Spleen (tissue), 11 donors: ENCODE results near the gene LRRC26. TPM values are rescaled to one million over a fixed set of nuclear protein-coding genes. Genes with fewer than 3 reads are reported as not detected.
A peak's percentile ranks its signal among the peaks of the same experiment; 100 is the strongest.

Experiments
- DNase-seq: peaks from one replicate; pipeline ENCODE4 v3.0.0-alpha.2; 2020
- H3K27ac ChIP-seq, 8 donors: fragments of 200-600 bp; sonication (generic) in 7 of 8; 1 replicate in 4 of 8; 2 replicates in 4 of 8; pipeline versions ENCODE4 v1.5.0 to v1.8.0; 2016 to 2021; ENCODE audit warnings: inconsistent platforms in 4 of 8, mild to moderate bottlenecking in 4 of 8, moderate library complexity in 1 of 8
- H3K27me3 ChIP-seq, 7 donors: fragments of 200-600 bp; sonication (generic) in 6 of 7; replicated peaks in 1 of 7; 1 replicate in 4 of 7; 2 replicates in 3 of 7; pipeline versions ENCODE4 v1.5.0 to v1.8.0; 2016 to 2021; ENCODE audit warnings: inconsistent platforms in 3 of 7, mild to moderate bottlenecking in 1 of 7
- H3K36me3 ChIP-seq, 6 donors: fragments of 200-600 bp; sonication (generic) in 5 of 6; 1 replicate in 4 of 6; 2 replicates in 2 of 6; pipeline versions ENCODE4 v1.5.0 to v1.8.0; 2016 to 2021; ENCODE audit warnings: inconsistent platforms in 2 of 6
- H3K4me1 ChIP-seq, 6 donors: fragments of 200-600 bp; sonication (generic) in 5 of 6; 1 replicate in 3 of 6; 2 replicates in 3 of 6; pipeline versions ENCODE4 v1.5.0 to v1.8.0; 2016 to 2021; ENCODE audit warnings: inconsistent platforms in 3 of 6
- H3K4me3 ChIP-seq, 8 donors: fragments of 200-600 bp; sonication (generic) in 7 of 8; 1 replicate in 4 of 8; 2 replicates in 4 of 8; pipeline versions ENCODE4 v1.5.0 to v1.8.0; 2016 to 2021; ENCODE audit warnings: inconsistent platforms in 4 of 8, mild to moderate bottlenecking in 4 of 8, moderate library complexity in 2 of 8
- H3K9me3 ChIP-seq, 8 donors: fragments of 200-600 bp; sonication (generic) in 7 of 8; 1 replicate in 4 of 8; 2 replicates in 4 of 8; pipeline versions ENCODE4 v1.5.0 to v1.8.0; 2016 to 2021; ENCODE audit warnings: inconsistent platforms in 4 of 8
- CTCF ChIP-seq, 11 experiments: fragments of 200-600 bp in 7 of 11; fragments of 450-650 bp in 4 of 11; sonication (generic) in 4 of 11; IDR thresholded peaks in 8 of 11; conservative IDR thresholded peaks in 3 of 11; 1 replicate in 7 of 11; 2 replicates in 4 of 11; pipeline versions ENCODE4 v1.4.0 to v1.8.0; 2016 to 2021; ENCODE audit warnings: antibody characterized with exemption in 11 of 11, inconsistent platforms in 4 of 11, mild to moderate bottlenecking in 1 of 11
- POLR2A ChIP-seq, 3 donors: fragments of 450-650 bp; IDR thresholded peaks; one replicate each; pipeline ENCODE4 v1.5.1; 2017; ENCODE audit warnings: antibody characterized with exemption in 3 of 3, mild to moderate bottlenecking in 1 of 3
- POLR2AphosphoS5 ChIP-seq, 3 donors: sonication (generic); formaldehyde crosslinking; IDR thresholded peaks; one replicate each; pipeline ENCODE4 v1.5.1; 2017; ENCODE audit warnings: antibody characterized with exemption in 3 of 3
- WGBS, 5 donors: extraction: QIAGEN DNeasy Blood & Tissue Kit in 3 of 5; methylation state at CpG; one replicate each; pipeline versions ENCODE4 v1.1.5 to v1.1.7; 2013 to 2018; 5-methylcytosine and 5-hydroxymethylcytosine counted together
- intact Hi-C: fragments of 100-400 bp; cut with DNase I; formaldehyde crosslinking; loops from one replicate; pipeline ENCODE4 v1.15.0; 2023; ENCODE audit warnings: low total_unique reads
- polyA plus RNA-seq, 3 donors: library from polyadenylated mRNA; stranded (reverse); fragments of 200-250 nt; gene quantifications; one replicate each; pipeline ENCODE4 v1.2.1, GENCODE V29; 2013
- total RNA-seq, 7 donors: library from RNA; depleted of rRNA in 3 of 7; stranded (reverse); fragments of >200 nt in 3 of 7; fragmentation: NEBNext Ultra II Directional in 4 of 7; extraction: Animal tissue kit (Norgen Biotek cat#: 25700) in 4 of 7; gene quantifications; one replicate each; pipeline versions ENCODE4 v1.1.0 to v1.2.1, GENCODE V29; 2016 to 2021
- donor health status: healthy with polysubstance abuse.
- donor health status: DM: no; HTN: no; CAD: no; lungs with moderate emphysema.
- donor health status: DM: no; HTN: no; CAD: no.
- donor health status: Bipolar disorder and iron deficiency.
- donor health status: healthy.
- donor health status: DM: no; HTN: no; CAD: no.
- donor health status: DM: yes; HTN: yes; CAD: no.

LRRC26 gene
- total and polyA plus RNA-seq, 10 donors, result 0.06 to 0.60 (median 0.28) TPM; not detected in 7

DNA sequence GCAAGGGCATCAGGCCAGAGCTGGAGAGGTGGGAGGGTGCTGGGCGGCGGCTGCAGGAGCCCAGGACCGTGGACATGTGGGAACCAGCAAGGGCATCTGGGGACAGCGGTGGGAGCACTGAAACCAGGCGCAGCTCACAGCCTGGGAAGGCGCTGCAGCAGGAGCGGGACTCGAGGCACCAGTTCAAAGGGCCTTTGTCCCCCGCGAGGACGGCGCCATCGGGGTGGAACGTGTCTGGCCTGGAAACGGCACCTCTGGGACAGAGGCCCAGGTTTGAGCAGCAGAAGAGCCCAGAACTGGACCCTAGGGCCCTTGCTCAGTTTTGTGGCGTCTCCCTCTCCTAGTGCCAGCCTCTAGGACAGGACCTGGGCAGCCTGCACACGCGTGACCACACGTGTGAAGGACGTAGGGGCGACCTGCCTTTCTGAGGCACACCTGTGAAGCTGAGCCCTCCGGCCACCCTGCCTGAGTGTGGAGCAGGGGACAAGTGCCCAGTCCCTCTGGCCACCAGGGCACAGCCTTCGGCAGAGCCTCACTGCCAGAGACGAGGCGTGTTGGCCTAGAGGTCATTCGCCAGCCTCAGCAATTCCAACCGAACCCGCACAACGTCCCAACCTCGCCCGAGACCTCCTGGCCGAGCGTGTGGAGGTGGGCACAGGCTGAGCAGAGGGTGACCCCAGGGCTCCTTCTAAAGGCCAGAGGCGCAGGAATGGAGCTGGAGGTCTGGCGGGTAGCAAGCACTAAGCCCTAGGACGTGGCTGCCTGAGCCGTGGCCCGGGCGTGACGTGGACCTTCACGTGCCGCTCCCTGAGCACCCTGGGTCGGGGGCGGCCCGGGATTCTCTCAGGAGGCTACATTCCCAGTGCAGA, 4.2 kb upstream of the LRRC26 start:
- peaks cover 0 to 22% (median 14%) of the 10 kb centered on the region in 6 donors for H3K36me3 ChIP-seq
- H3K4me1 ChIP-seq, result peaks cover 4 to 37% (median 12%) of the 10 kb centered on the region in 6 donors
- TF ChIP-seq CTCF (IDR thresholded peaks at IDR 0.05 in 8 of 11, conservative IDR thresholded peaks at IDR 0.05 in 3 of 11), result no peak
- peak in 2 of 3 donors; percentile 34 to 64 for TF ChIP-seq POLR2AphosphoS5 (IDR thresholded peaks at IDR 0.05)
- no peak overlapping the region for H3K4me3 ChIP-seq
- WGBS, 5 donors, result 83 to 89% (median 84%) methylated on average over 26 to 45 of the region's 45 CpGs
- DNase-seq, result no peak
- intact Hi-C loops, result no loop called here
- no peaks in the 10 kb centered on the region for H3K9me3 ChIP-seq
- H3K27me3 ChIP-seq, result peaks cover 0 to 67% (median 37%) of the 10 kb centered on the region in 7 donors
- no peak overlapping the region for H3K27ac ChIP-seq

DNA sequence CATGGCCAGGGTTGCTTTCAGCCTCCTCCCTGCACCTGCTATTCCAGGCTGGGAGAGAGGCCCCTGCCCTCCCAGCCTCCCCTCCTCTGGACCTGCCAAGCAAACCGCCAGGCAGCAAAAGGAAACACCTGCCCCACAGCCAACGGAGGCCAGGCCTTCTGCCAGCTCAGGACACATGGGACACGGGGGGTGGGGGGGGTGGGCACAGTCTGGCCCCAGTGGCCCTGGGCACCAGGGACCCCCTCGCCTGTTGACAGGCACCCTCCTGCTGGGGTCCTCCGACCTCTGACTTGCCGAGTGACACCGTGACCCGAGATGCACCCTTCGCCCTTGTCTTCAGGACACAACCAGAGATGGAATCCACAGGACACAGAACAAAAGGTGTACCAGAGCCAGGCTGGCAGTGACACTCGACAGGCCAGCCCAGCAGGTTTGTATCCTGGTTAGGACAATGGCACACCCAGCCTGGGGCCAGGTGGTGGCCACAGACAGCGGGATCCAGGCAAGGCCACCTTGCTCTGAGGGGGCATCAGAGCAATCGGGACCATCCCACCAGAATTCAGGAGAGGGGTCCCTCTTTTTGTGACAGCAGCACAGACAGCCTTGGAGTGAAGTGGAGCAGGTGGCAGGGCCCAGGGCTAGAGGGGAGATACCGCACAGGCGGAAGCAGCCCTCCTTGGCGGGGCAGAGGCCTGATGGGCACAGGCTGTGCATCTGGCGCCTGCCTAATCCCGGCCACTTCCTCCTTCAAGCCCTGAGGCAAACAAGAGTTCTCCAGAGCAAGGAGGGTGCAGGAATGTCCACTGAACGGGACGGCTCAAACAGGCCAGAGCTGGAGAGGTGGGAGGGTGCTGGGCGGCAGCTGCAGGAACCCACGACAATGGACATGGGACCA, 3.3 kb upstream of the LRRC26 start:
- no peak overlapping the region for H3K4me3 ChIP-seq
- no peak for DNase-seq
- intact Hi-C loops, result no loop called here
- 32 to 51% (median 37%) methylated on average over 5 to 21 of the region's 21 CpGs for WGBS, 5 donors
- H3K4me1 ChIP-seq, result peaks cover 9 to 40% (median 21%) of the 10 kb centered on the region in 6 donors
- H3K36me3 ChIP-seq, result peaks cover 0 to 13% (median 6%) of the 10 kb centered on the region in 6 donors
- peaks cover under 1 to 76% (median 46%) of the 10 kb centered on the region in 7 donors for H3K27me3 ChIP-seq
- no peaks in the 10 kb centered on the region for H3K9me3 ChIP-seq
- no peak for TF ChIP-seq POLR2AphosphoS5 (IDR thresholded peaks at IDR 0.05)
- TF ChIP-seq POLR2A (IDR thresholded peaks at IDR 0.05), result no peak
- TF ChIP-seq CTCF (IDR thresholded peaks at IDR 0.05 in 8 of 11, conservative IDR thresholded peaks at IDR 0.05 in 3 of 11), result no peak
- no peak overlapping the region for H3K27ac ChIP-seq

DNA sequence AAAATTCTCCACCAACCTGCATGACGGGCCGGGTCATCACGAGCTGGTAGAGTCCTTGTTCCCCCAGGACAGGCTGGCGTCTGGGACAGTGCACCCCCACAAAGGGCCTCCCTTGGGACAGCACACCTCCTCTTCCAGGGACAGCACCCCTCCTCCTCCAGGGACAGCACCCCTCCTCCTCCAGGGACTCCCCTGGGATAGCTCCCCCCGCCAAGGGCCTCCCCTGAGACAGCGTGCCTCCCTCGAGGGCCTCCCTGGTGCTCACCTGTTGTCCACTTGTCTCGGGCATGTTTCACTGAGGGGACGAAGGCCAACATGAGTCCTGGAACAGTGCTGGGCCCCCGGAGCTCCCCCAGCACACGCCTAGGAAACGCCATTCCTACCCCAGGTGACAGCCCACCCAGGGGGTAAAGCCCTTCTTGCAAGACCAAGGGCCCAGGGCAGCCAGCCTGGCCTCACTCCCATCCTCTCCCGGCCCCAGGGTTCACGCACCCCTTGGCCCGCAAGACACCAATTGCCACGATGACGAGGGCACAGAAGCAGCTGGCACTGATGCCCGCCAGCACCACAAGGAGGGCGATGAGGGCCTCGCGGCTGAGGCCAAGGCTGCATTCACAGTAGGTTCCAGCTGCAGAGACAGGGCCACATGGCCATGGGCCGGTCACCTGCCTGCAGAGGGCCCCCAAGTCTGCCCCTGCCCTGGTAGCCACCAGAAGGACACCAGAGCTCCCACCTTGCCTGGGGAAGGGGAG, 1.5 kb upstream of the LRRC26 start:
- H3K4me3 ChIP-seq, result no peak overlapping the region
- H3K27me3 ChIP-seq, result peaks cover 9 to 94% (median 64%) of the 10 kb centered on the region in 7 donors
- WGBS, 5 donors, result 79 to 83% (median 81%) methylated on average over 10 to 22 of the region's 22 CpGs
- H3K9me3 ChIP-seq, result no peaks in the 10 kb centered on the region
- intact Hi-C loops, result no loop called here
- peaks cover 12 to 56% (median 35%) of the 10 kb centered on the region in 6 donors for H3K4me1 ChIP-seq
- no peak for TF ChIP-seq POLR2A (IDR thresholded peaks at IDR 0.05)
- no peak for TF ChIP-seq CTCF (IDR thresholded peaks at IDR 0.05 in 8 of 11, conservative IDR thresholded peaks at IDR 0.05 in 3 of 11)
- no peak for TF ChIP-seq POLR2AphosphoS5 (IDR thresholded peaks at IDR 0.05)
- no peaks in the 10 kb centered on the region for H3K36me3 ChIP-seq
- no peak for DNase-seq
- no peak overlapping the region for H3K27ac ChIP-seq
